Measurements from ENCODE around the gene VDR. TPM values are rescaled to one million over a fixed set of nuclear protein-coding genes. Genes with fewer than 3 reads are reported as not detected.
A peak's percentile ranks its signal among the peaks of the same experiment; 100 is the strongest.

Gene VDR
- total RNA-seq, 1 donor from 2014 or later, result not detected

DNA sequence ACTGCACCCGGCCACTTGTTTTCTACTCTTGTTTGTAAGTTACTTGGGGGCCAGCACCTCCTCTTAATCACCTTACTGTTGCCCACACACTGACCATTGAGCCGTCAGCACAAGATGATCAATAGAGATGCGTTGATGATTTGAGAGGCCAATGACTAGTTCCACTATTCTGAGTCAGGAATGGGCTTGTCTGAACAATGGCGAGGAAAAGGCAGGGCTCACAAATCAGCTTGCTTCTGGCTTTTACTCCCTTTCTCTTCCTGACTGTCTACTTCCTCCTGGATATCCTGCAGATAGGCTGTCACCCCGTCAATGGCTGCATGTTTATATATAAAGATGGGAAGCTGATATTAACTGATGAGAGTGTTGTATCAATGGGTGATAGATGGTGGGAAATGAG is 55.9 kb downstream of the VDR start:
- H3K9me3 ChIP-seq (ENCODE audit: low read depth), result no peaks in the 10 kb centered on the region
- H2AFZ ChIP-seq (replicated peaks), result no peak overlapping the region
- TF ChIP-seq EZH2 (IDR thresholded peaks at IDR 0.05) (no peak), CTCF (IDR thresholded peaks at IDR 0.05) (no peak), EZH2phosphoT487 (IDR thresholded peaks at IDR 0.05) (no peak)
- no peaks in the 10 kb centered on the region for H3K27me3 ChIP-seq
- H3K4me3 ChIP-seq, result no peak overlapping the region
- Mint-ChIP-seq H3K4me3 (no peak overlapping the region), H3K36me3 (no peaks in the 10 kb centered on the region), H3K27me3 (ENCODE audit: insufficient read depth, low read depth) (peaks cover 8% of the 10 kb centered on the region), H3K27ac (no peak overlapping the region), H3K9me3 (no peaks in the 10 kb centered on the region), H3K4me1 (peaks cover 22% of the 10 kb centered on the region)
- H3K79me2 ChIP-seq (ENCODE audit: low read depth), result no peaks in the 10 kb centered on the region
- no peak overlapping the region for H3K27ac ChIP-seq
- no peaks in the 10 kb centered on the region for H3F3A ChIP-seq (ENCODE audit: low read depth)
- H3K4me2 ChIP-seq, result no peak overlapping the region
- no peak for DNase-seq (ENCODE audit: low spot score)
- H3K9ac ChIP-seq, result no peak overlapping the region
- no peaks in the 10 kb centered on the region for H4K20me1 ChIP-seq (ENCODE audit: low read depth)
- peaks cover 11% of the 10 kb centered on the region for H3K4me1 ChIP-seq
- no peaks in the 10 kb centered on the region for H3K36me3 ChIP-seq

- Histone ChIP-seq H3F3A (ENCODE audit: low read depth) (no peaks in the 10 kb centered on the region), H3K27ac (no peak overlapping the region), H3K36me3 (no peaks in the 10 kb centered on the region), H3K27me3 (no peaks in the 10 kb centered on the region), H3K4me3 (no peak overlapping the region), H3K9me3 (ENCODE audit: low read depth) (no peaks in the 10 kb centered on the region), H3K9ac (no peak overlapping the region), H3K79me2 (ENCODE audit: low read depth) (no peaks in the 10 kb centered on the region), H4K20me1 (ENCODE audit: low read depth) (no peaks in the 10 kb centered on the region), H2AFZ (replicated peaks) (no peak overlapping the region), H3K4me1 (peaks cover 11% of the 10 kb centered on the region), H3K4me2 (no peak overlapping the region)
- Mint-ChIP-seq H3K9me3 (no peaks in the 10 kb centered on the region), H3K4me3 (no peak overlapping the region), H3K36me3 (no peaks in the 10 kb centered on the region), H3K27ac (peak overlapping the region; percentile 44), H3K27me3 (ENCODE audit: insufficient read depth, low read depth) (peaks cover 5% of the 10 kb centered on the region), H3K4me1 (peaks cover 19% of the 10 kb centered on the region)
- TF ChIP-seq CTCF (IDR thresholded peaks at IDR 0.05) (no peak), EZH2phosphoT487 (IDR thresholded peaks at IDR 0.05) (no peak), EZH2 (IDR thresholded peaks at IDR 0.05) (no peak)
- no peak for DNase-seq (ENCODE audit: low spot score)
Measured at GRCh38 chr12:47846294-47846996, 58.3 kb downstream of the VDR start.

DNA sequence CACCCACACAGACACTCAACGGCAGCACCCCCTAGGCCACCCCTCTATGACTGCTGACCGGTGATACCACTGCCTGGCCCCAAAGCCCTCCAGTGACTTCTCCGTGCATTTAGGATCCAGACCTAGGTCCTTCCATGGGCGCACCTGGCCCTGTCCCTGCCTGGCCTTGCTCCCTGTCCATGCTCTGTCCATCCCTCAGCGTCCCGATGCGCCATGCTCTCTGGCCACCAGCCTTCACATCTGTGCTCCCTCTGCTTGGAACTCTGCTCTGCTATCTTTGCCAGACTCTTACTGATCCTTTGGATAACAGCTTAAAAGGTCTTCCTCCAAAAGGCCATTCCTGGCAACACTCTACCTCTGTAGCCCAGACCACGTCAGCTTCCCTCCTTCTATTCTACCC is 59.7 kb downstream of the VDR start:
- no peaks in the 10 kb centered on the region for H3K9me3 ChIP-seq (ENCODE audit: low read depth)
- no peaks in the 10 kb centered on the region for H3K36me3 ChIP-seq
- no peaks in the 10 kb centered on the region for H3K36me3 Mint-ChIP-seq

DNA sequence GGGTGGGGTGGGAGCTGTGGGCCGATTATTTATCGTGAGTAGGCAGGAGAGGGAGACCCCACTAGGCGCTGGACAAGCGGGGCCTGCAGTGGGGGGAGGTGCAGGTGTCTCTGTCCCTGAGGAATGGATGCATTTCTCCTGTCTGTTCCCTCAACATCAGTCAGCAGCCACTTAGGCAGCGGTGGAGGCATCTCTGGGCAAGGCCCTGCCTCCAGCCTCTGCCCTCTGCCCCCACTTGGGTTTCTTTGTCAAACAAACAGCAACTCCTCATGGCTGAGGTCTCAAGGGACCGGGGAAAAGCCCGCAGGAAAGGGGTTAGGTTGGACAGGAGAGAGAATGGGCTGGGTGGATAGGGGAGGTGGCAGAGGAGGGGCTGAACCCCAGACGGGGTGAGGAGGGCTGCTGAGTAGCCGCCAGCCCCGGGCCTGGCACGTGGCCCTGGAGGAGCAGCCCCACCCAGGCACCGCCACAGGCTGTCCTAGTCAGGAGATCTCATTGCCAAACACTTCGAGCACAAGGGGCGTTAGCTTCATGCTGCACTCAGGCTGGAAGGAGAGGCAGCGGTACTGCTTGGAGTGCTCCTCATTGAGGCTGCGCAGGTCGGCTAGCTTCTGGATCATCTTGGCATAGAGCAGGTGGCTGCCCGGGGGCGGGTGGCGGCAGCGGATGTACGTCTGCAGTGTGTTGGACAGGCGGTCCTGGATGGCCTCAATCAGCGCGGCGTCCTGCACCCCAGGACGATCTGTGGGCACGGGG is 60.4 kb downstream of the VDR start:
- Histone ChIP-seq H3K9me3 (ENCODE audit: low read depth) (no peaks in the 10 kb centered on the region), H3K27ac (no peak overlapping the region), H3K4me3 (no peak overlapping the region), H3K9ac (no peak overlapping the region), H3K4me2 (no peak overlapping the region), H3K27me3 (no peaks in the 10 kb centered on the region), H2AFZ (replicated peaks) (no peak overlapping the region), H4K20me1 (ENCODE audit: low read depth) (no peaks in the 10 kb centered on the region), H3K36me3 (no peaks in the 10 kb centered on the region), H3K79me2 (ENCODE audit: low read depth) (no peaks in the 10 kb centered on the region), H3F3A (ENCODE audit: low read depth) (no peaks in the 10 kb centered on the region), H3K4me1 (no peaks in the 10 kb centered on the region)
- peaks cover 5% of the 10 kb centered on the region for H3K27me3 Mint-ChIP-seq (ENCODE audit: insufficient read depth, low read depth)
- H3K4me1 Mint-ChIP-seq, result peaks cover 3% of the 10 kb centered on the region
- H3K27ac Mint-ChIP-seq, result no peak overlapping the region
- DNase-seq (ENCODE audit: low spot score), result no peak
- TF ChIP-seq EZH2 (IDR thresholded peaks at IDR 0.05) (no peak), EZH2phosphoT487 (IDR thresholded peaks at IDR 0.05) (no peak), CTCF (IDR thresholded peaks at IDR 0.05) (no peak)
- no peaks in the 10 kb centered on the region for H3K36me3 Mint-ChIP-seq
- H3K9me3 Mint-ChIP-seq, result no peaks in the 10 kb centered on the region
- H3K4me3 Mint-ChIP-seq, result no peak overlapping the region

More for the DNA sequence above, 59.7 kb downstream of the VDR start:
- Histone ChIP-seq H3K9ac (no peak overlapping the region), H2AFZ (replicated peaks) (no peak overlapping the region), H3K4me3 (no peak overlapping the region), H3K79me2 (ENCODE audit: low read depth) (no peaks in the 10 kb centered on the region), H3K4me2 (no peak overlapping the region), H4K20me1 (ENCODE audit: low read depth) (no peaks in the 10 kb centered on the region), H3K27ac (no peak overlapping the region), H3K4me1 (peaks cover under 1% of the 10 kb centered on the region), H3F3A (ENCODE audit: low read depth) (no peaks in the 10 kb centered on the region), H3K27me3 (no peaks in the 10 kb centered on the region)
- Mint-ChIP-seq H3K4me1 (peaks cover 5% of the 10 kb centered on the region), H3K27ac (peak overlapping the region; percentile 7), H3K9me3 (no peaks in the 10 kb centered on the region), H3K4me3 (no peak overlapping the region), H3K27me3 (ENCODE audit: insufficient read depth, low read depth) (peaks cover 5% of the 10 kb centered on the region)
- DNase-seq (ENCODE audit: low spot score), result no peak
- TF ChIP-seq EZH2phosphoT487 (IDR thresholded peaks at IDR 0.05), result no peak
